Ishikawa (cell line): ENCODE measurements around the gene RAD51B.

Experiments
- CEBPB ChIP-seq: IDR thresholded peaks from 2 replicates; pipeline ENCODE4 v1.6.1; 2012
- CREB1 ChIP-seq: IDR thresholded peaks from 2 replicates; pipeline ENCODE4 v1.6.1; 2012; ENCODE audit warnings: low read depth
- EGR1 ChIP-seq: IDR thresholded peaks from 2 replicates; pipeline ENCODE4 v1.6.1; 2012
- EP300 ChIP-seq: IDR thresholded peaks from 2 replicates; pipeline ENCODE4 v1.6.1; 2012; ENCODE audit warnings: borderline replicate concordance
- FOXM1 ChIP-seq: IDR thresholded peaks from 2 replicates; pipeline ENCODE4 v1.6.1; 2012; ENCODE audit warnings: low read depth, borderline replicate concordance
- NFIC ChIP-seq: IDR thresholded peaks from 2 replicates; pipeline ENCODE4 v1.6.1; 2012
- RAD21 ChIP-seq: IDR thresholded peaks from 2 replicates; pipeline ENCODE4 v1.6.1; 2012; ENCODE audit warnings: low read depth
- TAF1 ChIP-seq: IDR thresholded peaks from 2 replicates; pipeline ENCODE4 v1.6.1; 2012; ENCODE audit warnings: low read depth, mild to moderate bottlenecking
- TCF12 ChIP-seq: IDR thresholded peaks from 2 replicates; pipeline ENCODE4 v1.6.1; 2012; ENCODE audit warnings: low read depth
- TEAD4 ChIP-seq: IDR thresholded peaks from 2 replicates; pipeline ENCODE4 v1.6.1; 2012
- YY1 ChIP-seq: IDR thresholded peaks from 2 replicates; pipeline ENCODE4 v1.6.1; 2012; ENCODE audit warnings: low read depth
- ZBTB7A ChIP-seq: IDR thresholded peaks from 2 replicates; pipeline ENCODE4 v1.6.1; 2012; ENCODE audit warnings: low read depth
- TF ChIP-seq, protein P1 (sequence below): IDR thresholded peaks from 2 replicates; pipeline ENCODE4 v1.6.1; 2012
- TF ChIP-seq, protein P2 (sequence below): IDR thresholded peaks from 2 replicates; pipeline ENCODE4 v1.6.1; 2012; ENCODE audit warnings: low read depth, mild to moderate bottlenecking
- TF ChIP-seq, protein P3 (sequence below): IDR thresholded peaks from 2 replicates; pipeline ENCODE4 v1.6.1; 2012

The RAD51B gene

DNA sequence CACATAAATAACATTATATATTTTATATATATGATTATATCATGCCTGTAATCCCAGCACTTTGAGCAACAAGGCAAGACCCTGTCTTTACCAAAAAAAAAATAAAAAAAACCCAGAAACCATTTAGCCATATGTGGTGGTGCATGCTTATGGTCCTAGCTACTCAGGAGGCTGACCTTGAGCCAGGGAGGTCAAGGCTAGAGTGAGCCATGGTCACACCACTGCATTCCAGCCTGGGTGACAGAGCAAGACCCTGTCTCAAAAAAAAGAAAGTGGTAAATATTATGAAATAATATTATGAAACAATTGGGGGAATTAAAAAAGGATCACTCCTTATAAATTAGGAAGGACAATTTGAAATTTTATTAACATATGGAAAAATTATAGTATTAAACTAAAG, 16.0 kb downstream of the RAD51B start:
- TF ChIP-seq EGR1, result no peak
- TF ChIP-seq EP300, result no peak
- TF ChIP-seq, protein P1, sequence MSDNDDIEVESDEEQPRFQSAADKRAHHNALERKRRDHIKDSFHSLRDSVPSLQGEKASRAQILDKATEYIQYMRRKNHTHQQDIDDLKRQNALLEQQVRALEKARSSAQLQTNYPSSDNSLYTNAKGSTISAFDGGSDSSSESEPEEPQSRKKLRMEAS, result no peak
- TF ChIP-seq NFIC, result no peak
- no peak for TF ChIP-seq YY1
- TF ChIP-seq TAF1, result no peak
- TF ChIP-seq, protein P2, sequence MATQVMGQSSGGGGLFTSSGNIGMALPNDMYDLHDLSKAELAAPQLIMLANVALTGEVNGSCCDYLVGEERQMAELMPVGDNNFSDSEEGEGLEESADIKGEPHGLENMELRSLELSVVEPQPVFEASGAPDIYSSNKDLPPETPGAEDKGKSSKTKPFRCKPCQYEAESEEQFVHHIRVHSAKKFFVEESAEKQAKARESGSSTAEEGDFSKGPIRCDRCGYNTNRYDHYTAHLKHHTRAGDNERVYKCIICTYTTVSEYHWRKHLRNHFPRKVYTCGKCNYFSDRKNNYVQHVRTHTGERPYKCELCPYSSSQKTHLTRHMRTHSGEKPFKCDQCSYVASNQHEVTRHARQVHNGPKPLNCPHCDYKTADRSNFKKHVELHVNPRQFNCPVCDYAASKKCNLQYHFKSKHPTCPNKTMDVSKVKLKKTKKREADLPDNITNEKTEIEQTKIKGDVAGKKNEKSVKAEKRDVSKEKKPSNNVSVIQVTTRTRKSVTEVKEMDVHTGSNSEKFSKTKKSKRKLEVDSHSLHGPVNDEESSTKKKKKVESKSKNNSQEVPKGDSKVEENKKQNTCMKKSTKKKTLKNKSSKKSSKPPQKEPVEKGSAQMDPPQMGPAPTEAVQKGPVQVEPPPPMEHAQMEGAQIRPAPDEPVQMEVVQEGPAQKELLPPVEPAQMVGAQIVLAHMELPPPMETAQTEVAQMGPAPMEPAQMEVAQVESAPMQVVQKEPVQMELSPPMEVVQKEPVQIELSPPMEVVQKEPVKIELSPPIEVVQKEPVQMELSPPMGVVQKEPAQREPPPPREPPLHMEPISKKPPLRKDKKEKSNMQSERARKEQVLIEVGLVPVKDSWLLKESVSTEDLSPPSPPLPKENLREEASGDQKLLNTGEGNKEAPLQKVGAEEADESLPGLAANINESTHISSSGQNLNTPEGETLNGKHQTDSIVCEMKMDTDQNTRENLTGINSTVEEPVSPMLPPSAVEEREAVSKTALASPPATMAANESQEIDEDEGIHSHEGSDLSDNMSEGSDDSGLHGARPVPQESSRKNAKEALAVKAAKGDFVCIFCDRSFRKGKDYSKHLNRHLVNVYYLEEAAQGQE, result no peak
- no peak for TF ChIP-seq CREB1
- TF ChIP-seq, protein P3, sequence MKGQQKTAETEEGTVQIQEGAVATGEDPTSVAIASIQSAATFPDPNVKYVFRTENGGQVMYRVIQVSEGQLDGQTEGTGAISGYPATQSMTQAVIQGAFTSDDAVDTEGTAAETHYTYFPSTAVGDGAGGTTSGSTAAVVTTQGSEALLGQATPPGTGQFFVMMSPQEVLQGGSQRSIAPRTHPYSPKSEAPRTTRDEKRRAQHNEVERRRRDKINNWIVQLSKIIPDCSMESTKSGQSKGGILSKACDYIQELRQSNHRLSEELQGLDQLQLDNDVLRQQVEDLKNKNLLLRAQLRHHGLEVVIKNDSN, result no peak
- no peak for TF ChIP-seq ZBTB7A
- no peak for TF ChIP-seq RAD21
- no peak for TF ChIP-seq TEAD4
- TF ChIP-seq TCF12, result no peak
- TF ChIP-seq CEBPB, result no peak
- no peak for TF ChIP-seq FOXM1

DNA sequence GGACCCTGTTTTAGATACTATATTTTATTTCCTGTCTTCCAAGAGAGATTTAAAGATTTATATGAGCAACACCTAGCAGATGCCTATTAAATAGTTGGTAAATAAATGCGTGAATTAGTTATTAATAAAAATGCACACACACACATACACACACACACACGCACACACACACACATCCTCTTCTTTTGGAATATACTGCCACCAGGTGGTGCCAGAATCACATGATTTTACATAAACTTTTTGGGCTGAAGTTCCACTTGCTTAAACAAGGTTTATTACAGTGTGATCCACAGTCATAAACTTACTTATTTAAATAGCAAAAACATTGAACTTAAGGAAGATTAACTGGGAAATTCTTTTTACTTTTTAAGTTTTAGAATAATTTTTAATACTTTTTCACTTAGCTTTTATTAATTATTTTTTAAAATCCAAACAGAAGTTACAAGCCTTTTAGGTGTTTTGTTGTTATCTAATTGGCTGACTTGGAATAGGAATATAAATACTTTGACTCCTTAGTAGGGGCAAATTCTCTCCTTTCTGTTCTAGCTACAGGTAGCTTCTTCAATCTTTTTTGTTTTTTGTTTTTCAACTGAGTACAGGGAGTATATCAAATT, 17.5 kb downstream of the RAD51B start:
- TF ChIP-seq, protein P1, result no peak
- TF ChIP-seq CEBPB (no peak), EGR1 (no peak), RAD21 (peak; percentile 68)

DNA sequence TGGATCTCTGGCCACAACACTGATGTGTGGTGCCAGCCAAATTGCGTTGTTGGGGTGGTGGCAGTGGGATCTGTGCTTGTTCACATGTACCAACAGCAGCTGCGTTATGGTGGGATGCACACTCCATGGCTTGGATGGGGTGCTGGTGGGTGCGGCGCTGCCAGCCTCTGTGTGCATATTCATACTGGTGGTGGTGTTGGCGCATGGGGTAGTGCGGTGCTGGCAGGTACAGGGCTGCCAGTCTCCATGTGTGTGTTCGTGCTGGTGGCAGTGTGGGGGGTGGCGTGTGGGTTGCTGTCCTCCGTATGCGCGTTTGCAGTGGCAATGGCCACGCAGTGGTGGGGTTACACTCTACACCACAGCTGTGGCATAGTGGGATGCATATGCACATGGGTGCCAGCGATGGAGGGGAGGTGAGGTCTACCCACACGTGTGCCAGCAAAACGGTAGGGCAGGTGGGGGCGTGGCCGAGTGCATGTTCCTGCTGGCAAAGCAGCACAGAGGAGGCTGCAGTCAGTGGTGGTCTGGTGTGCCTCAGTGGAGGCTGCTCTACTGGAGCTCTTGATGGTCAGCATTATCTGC, 26.5 kb downstream of the RAD51B start:
- TF ChIP-seq RAD21 (no peak), EP300 (no peak), FOXM1 (no peak), TEAD4 (no peak), NFIC (no peak), CEBPB (no peak), YY1 (no peak), TAF1 (no peak), CREB1 (no peak), EGR1 (no peak), TCF12 (no peak)
- TF ChIP-seq, protein P2, result no peak
- TF ChIP-seq, protein P3, result no peak

DNA sequence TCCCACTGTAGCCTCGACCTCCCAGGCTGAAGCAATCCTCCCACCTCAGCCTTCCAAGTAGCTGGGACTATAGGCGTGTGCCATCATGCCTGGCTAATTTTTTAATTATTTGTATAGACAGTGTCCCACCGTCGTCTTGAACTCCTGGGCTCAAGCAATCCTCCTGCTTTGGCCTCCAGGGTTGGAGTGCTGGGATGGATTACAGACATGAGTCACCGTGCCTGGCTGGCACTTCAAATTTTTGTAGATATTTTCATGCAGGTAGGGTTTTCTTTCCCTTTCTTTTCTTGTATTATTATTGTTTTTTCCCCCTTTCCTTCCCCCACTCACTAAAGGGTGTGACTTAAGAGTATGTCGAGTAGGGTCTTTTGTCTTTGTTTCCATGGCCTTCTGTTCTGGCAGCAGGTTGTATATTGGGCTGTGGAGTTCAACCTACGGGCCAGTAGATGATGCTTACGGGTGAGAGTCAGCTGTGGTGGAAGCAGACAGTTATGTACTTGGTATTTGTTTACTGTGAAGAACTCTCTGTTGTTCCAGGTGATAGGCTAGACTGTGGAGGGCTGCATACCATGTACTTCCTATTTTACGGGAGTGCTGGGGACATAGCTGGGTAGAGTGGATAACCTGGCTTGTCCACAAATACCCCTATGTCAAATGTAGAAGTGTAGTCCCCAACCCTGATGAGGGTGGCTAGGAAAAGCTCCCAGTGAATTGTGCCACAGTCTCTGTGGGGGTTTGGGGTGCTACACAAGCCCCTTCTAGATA, 30.7 kb downstream of the RAD51B start:
- TF ChIP-seq, protein P2, result no peak
- TF ChIP-seq EGR1, result no peak
- no peak for TF ChIP-seq TCF12
- TF ChIP-seq, protein P1, result no peak
- no peak for TF ChIP-seq TEAD4
- no peak for TF ChIP-seq YY1
- no peak for TF ChIP-seq CREB1
- no peak for TF ChIP-seq FOXM1
